ENCODE results near the gene MYCBP2. TPM values are rescaled to one million over a fixed set of nuclear protein-coding genes. Genes with fewer than 3 reads are reported as not detected.

Gene MYCBP2
- total and polyA plus RNA-seq, 9 donors, result 45.6 to 145 (median 100) TPM

DNA sequence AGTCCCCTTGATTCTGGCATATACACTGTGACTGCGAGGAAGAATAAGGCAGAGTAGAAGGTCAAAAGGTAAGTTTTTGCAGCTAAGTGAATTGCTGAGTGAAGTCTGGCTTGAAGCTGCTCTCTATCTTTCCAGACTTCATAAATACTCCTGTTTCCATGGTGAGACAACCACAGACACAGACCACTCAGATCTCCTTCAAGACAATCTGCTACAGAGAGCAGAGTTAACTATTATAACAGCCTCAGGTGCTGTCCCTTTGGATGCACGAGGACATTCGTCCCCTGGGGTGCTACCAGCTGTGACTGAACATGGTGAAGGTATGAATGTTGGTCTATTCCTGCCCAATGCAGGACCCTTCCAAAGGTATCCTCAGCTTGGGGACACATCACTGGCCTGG is 104.0 kb downstream of the MYCBP2 start:
- H3K27ac ChIP-seq, result no peak overlapping the region
- no peaks in the 10 kb centered on the region for H3K27me3 ChIP-seq
- H3K9me3 ChIP-seq, result no peaks in the 10 kb centered on the region
- intact Hi-C loops (cut with DNase I), result no loop called here
- no peak overlapping the region for H3K4me3 ChIP-seq
- no peak for DNase-seq
- no peaks in the 10 kb centered on the region for H3K4me1 ChIP-seq (ENCODE audit: insufficient read depth)
- 92 to 97% (median 93%) methylated on average over 3 of the region's 3 CpGs for WGBS, 3 donors
- TF ChIP-seq POLR2A (IDR thresholded peaks at IDR 0.05) (no peak), CTCF (IDR thresholded peaks at IDR 0.05) (no peak), EP300 (IDR thresholded peaks at IDR 0.05) (no peak)
- H3K36me3 ChIP-seq, result no peaks in the 10 kb centered on the region

- Histone ChIP-seq H3K27me3 (no peaks in the 10 kb centered on the region), H3K9me3 (no peaks in the 10 kb centered on the region), H3K4me1 (ENCODE audit: insufficient read depth) (no peaks in the 10 kb centered on the region), H3K36me3 (no peaks in the 10 kb centered on the region), H3K27ac (no peak overlapping the region), H3K4me3 (no peak overlapping the region)
- WGBS, 3 donors, result 69 to 81% (median 69%) methylated on average over 3 of the region's 3 CpGs
- DNase-seq, result no peak
- intact Hi-C loops (cut with DNase I), result no loop called here
- TF ChIP-seq EP300 (IDR thresholded peaks at IDR 0.05) (no peak), POLR2A (IDR thresholded peaks at IDR 0.05) (no peak), CTCF (IDR thresholded peaks at IDR 0.05) (no peak)
Observed at GRCh38 chr13:77222000-77222690, 104.7 kb downstream of the MYCBP2 start.

- 67 to 80% (median 68%) methylated on average over 2 of the region's 2 CpGs for WGBS, 3 donors
- Histone ChIP-seq H3K9me3 (no peaks in the 10 kb centered on the region), H3K4me1 (ENCODE audit: insufficient read depth) (no peaks in the 10 kb centered on the region), H3K27ac (no peak overlapping the region), H3K27me3 (no peaks in the 10 kb centered on the region), H3K4me3 (no peak overlapping the region), H3K36me3 (no peaks in the 10 kb centered on the region)
- TF ChIP-seq EP300 (IDR thresholded peaks at IDR 0.05) (no peak), CTCF (IDR thresholded peaks at IDR 0.05) (no peak), POLR2A (IDR thresholded peaks at IDR 0.05) (no peak)
- no peak for DNase-seq
- intact Hi-C loops (cut with DNase I), result no loop called here
Observed at GRCh38 chr13:77219401-77219800, 107.5 kb downstream of the MYCBP2 start.

GRCh38 chr13:77218274-77218673 is 108.6 kb downstream of the MYCBP2 start:
- Histone ChIP-seq H3K27ac (no peak overlapping the region), H3K27me3 (no peaks in the 10 kb centered on the region), H3K4me1 (ENCODE audit: insufficient read depth) (no peaks in the 10 kb centered on the region), H3K9me3 (no peaks in the 10 kb centered on the region), H3K4me3 (no peak overlapping the region), H3K36me3 (no peaks in the 10 kb centered on the region)
- intact Hi-C loops (cut with DNase I), result no loop called here
- 16 to 29% (median 20%) methylated on average over 4 of the region's 4 CpGs for WGBS, 3 donors
- no peak for DNase-seq
- no peak for TF ChIP-seq CTCF (IDR thresholded peaks at IDR 0.05)
